Left lobe of liver (tissue), 2 donors: ENCODE results near the gene IPPK. TPM values are rescaled to one million over a fixed set of nuclear protein-coding genes. Genes with fewer than 3 reads are reported as not detected.
"Not testable (repeated sequence)": the region's sequence is repeated elsewhere in the genome, so short reads cannot be mapped to it uniquely, and the experiment has no call there.

ENCODE experiments used
- ATAC-seq: fragments of 200-7000 bp; cut with Tn5 transposase; one replicate; pipeline ENCODE4 v1.9.1; 2020; ENCODE audit warnings: mild to moderate bottlenecking, moderate library complexity
- DNase-seq: peaks from one replicate; pipeline ENCODE4 v3.0.0-alpha.2; 2020; ENCODE audit warnings: low spot score
- total RNA-seq: library from RNA; stranded (reverse); gene quantifications from one replicate; pipeline ENCODE4 v1.2.1, GENCODE V29; 2021
- donor health status: DM: no; HTN: no; CAD: no; lungs with moderate emphysema.
- donor health status: DM: no; HTN: yes; CAD: no.

The IPPK gene
- total RNA-seq, 1 donor from 2014 or later: 1.8 TPM

- DNase-seq (no peak), ATAC-seq (no peak)
Measured at GRCh38 chr9:92639124-92639523, 30.8 kb downstream of the IPPK start.

GRCh38 chr9:92638621-92639101 lies 31.3 kb downstream of the IPPK start:
- ATAC-seq: no peak
- no peak for DNase-seq

GRCh38 chr9:92637886-92638620 lies 31.9 kb downstream of the IPPK start:
- DNase-seq (no peak), ATAC-seq (no peak)

- ATAC-seq (no peak), DNase-seq (no peak)
Measured at GRCh38 chr9:92637326-92637725, 32.6 kb downstream of the IPPK start.

- ATAC-seq (no peak), DNase-seq (no peak)
Measured at GRCh38 chr9:92636627-92637026, 33.3 kb downstream of the IPPK start.

- ATAC-seq (no peak), DNase-seq (peak; percentile 26)
Measured at GRCh38 chr9:92635760-92636159, 34.2 kb downstream of the IPPK start.

- peak; percentile 96 for ATAC-seq
- DNase-seq: peak; percentile 76
Measured at GRCh38 chr9:92634712-92635605, 35.0 kb downstream of the IPPK start.

- DNase-seq (peak; percentile 42), ATAC-seq (no peak)
Measured at GRCh38 chr9:92633614-92634278, 36.2 kb downstream of the IPPK start.

- ATAC-seq: no peak
- DNase-seq: peak; percentile 32
Measured at GRCh38 chr9:92632641-92633040, 37.3 kb downstream of the IPPK start.

GRCh38 chr9:92631452-92632343 lies 38.2 kb downstream of the IPPK start:
- DNase-seq (no peak), ATAC-seq (no peak)

- DNase-seq: no peak
- ATAC-seq: no peak
Measured at GRCh38 chr9:92627651-92628050, 42.3 kb downstream of the IPPK start.

- DNase-seq: no peak
- ATAC-seq: no peak
Measured at GRCh38 chr9:92626484-92626883, 43.4 kb downstream of the IPPK start.

GRCh38 chr9:92623936-92624335 lies 46.0 kb downstream of the IPPK start:
- DNase-seq: peak; percentile 28
- not testable (repeated sequence) for ATAC-seq

GRCh38 chr9:92620845-92621244 lies 49.1 kb downstream of the IPPK start:
- DNase-seq: peak; percentile 16
- ATAC-seq: no peak

- DNase-seq (peak; percentile 41), ATAC-seq (no peak)
Measured at GRCh38 chr9:92619601-92620300, 50.2 kb downstream of the IPPK start.

GRCh38 chr9:92618633-92619225 lies 51.2 kb downstream of the IPPK start:
- peak; percentile 79 for DNase-seq
- peak; percentile 60 for ATAC-seq

- DNase-seq (peak; percentile 41), ATAC-seq (no peak)
Measured at GRCh38 chr9:92617951-92618510, 51.9 kb downstream of the IPPK start.

GRCh38 chr9:92617195-92617813 lies 52.6 kb downstream of the IPPK start:
- ATAC-seq (peak; percentile 5), DNase-seq (peak; percentile 45)
